Activated CD8-positive, alpha-beta memory T cell treated with anti-CD3 and anti-CD28 coated beads for 4 hours (primary cell): ENCODE results near the gene CMTM8.
"Not testable (repeated sequence)": the region's sequence is repeated elsewhere in the genome, so short reads cannot be mapped to it uniquely, and the experiment has no call there.

Source experiments
- DNase-seq, 2 donors: peaks; one replicate each; pipeline ENCODE4 v3.0.0-alpha.2; 2020; ENCODE audit warnings: low read depth in 2 of 2

Gene CMTM8

GRCh38 chr3:32228743-32229142, 9.7 kb upstream of the CMTM8 start:
- DNase-seq = not testable (repeated sequence)

- no peak for DNase-seq
These were observed 8.9 kb upstream of the CMTM8 start for GRCh38 chr3:32229565-32229964.

- DNase-seq = no peak
These were observed 2.1 kb upstream of the CMTM8 start for GRCh38 chr3:32236377-32236776.

- no peak for DNase-seq
These were observed 619 bp upstream of the CMTM8 start for GRCh38 chr3:32237670-32238452.

- DNase-seq = no peak
These were observed 1.1 kb downstream of the CMTM8 start for GRCh38 chr3:32239307-32240158.

GRCh38 chr3:32240159-32240545, 1.7 kb downstream of the CMTM8 start:
- no peak for DNase-seq

- no peak for DNase-seq
These were observed 2.6 kb downstream of the CMTM8 start for GRCh38 chr3:32241100-32241499.

GRCh38 chr3:32243519-32243918, 5.0 kb downstream of the CMTM8 start:
- no peak for DNase-seq

GRCh38 chr3:32245200-32245599, 6.7 kb downstream of the CMTM8 start:
- no peak for DNase-seq

GRCh38 chr3:32246079-32246675, 7.7 kb downstream of the CMTM8 start:
- no peak for DNase-seq

GRCh38 chr3:32249184-32249782, 10.8 kb downstream of the CMTM8 start:
- DNase-seq = no peak

- DNase-seq = no peak
These were observed 15.8 kb downstream of the CMTM8 start for GRCh38 chr3:32254268-32254667.

- DNase-seq = no peak
These were observed 16.9 kb downstream of the CMTM8 start for GRCh38 chr3:32255345-32255744.

GRCh38 chr3:32256206-32256605, 17.7 kb downstream of the CMTM8 start:
- no peak for DNase-seq

- DNase-seq = no peak
These were observed 18.6 kb downstream of the CMTM8 start for GRCh38 chr3:32257042-32257441.

GRCh38 chr3:32257641-32258438, 19.4 kb downstream of the CMTM8 start:
- DNase-seq = no peak

GRCh38 chr3:32258869-32259268, 20.4 kb downstream of the CMTM8 start:
- no peak for DNase-seq

- no peak for DNase-seq
These were observed 23.1 kb downstream of the CMTM8 start for GRCh38 chr3:32261545-32261944.

GRCh38 chr3:32262201-32262600, 23.7 kb downstream of the CMTM8 start:
- no peak for DNase-seq

- DNase-seq = no peak
These were observed 35.8 kb downstream of the CMTM8 start for GRCh38 chr3:32274306-32274705.

GRCh38 chr3:32275506-32275905, 37.0 kb downstream of the CMTM8 start:
- no peak for DNase-seq
